Neural cell (in vitro differentiated cells): Measurements from ENCODE around the gene AKAP6. TPM values are rescaled to one million over a fixed set of nuclear protein-coding genes. Genes with fewer than 3 reads are reported as not detected.

Source experiments
- H2AFZ ChIP-seq: fragments of 200-600, 300-800 bp; sonication (generic), shearing (Covaris generic); 2 replicates; pipeline ENCODE4 v1.6.0; 2014; ENCODE audit warnings: low read depth, mild to moderate bottlenecking, antibody characterized with exemption, low read length, moderate library complexity
- H3F3A ChIP-seq: fragments of 200-600 bp; shearing (Covaris generic); 2 replicates; pipeline ENCODE4 v1.6.1; 2016; ENCODE audit warnings: mild to moderate bottlenecking, moderate library complexity, mixed read lengths, antibody characterized with exemption, low read length; ENCODE audit not compliant: insufficient read depth, poor library complexity, severe bottlenecking
- H3K27ac ChIP-seq: fragments of 200-600, 300-800 bp; sonication (generic), shearing (Covaris generic); 2 replicates; pipeline ENCODE4 v1.5.1; 2014; ENCODE audit warnings: mild to moderate bottlenecking, low read length, moderate library complexity
- H3K27me3 ChIP-seq: fragments of 300-800, 200-600 bp; sonication (generic), shearing (Covaris generic); 2 replicates; pipeline ENCODE4 v1.6.0; 2014; ENCODE audit warnings: mild to moderate bottlenecking, low read depth, low read length, moderate library complexity; ENCODE audit not compliant: insufficient read depth
- H3K36me3 ChIP-seq: fragments of 300-800, 200-600 bp; sonication (generic), shearing (Covaris generic); 2 replicates; pipeline ENCODE4 v1.5.1; 2014; ENCODE audit warnings: mild to moderate bottlenecking, antibody characterized with exemption, low read length, moderate library complexity; ENCODE audit not compliant: insufficient read depth
- H3K4me2 ChIP-seq: fragments of 300-800, 200-600 bp; sonication (generic), shearing (Covaris generic); 2 replicates; pipeline ENCODE4 v1.6.0; 2014; ENCODE audit warnings: mild to moderate bottlenecking, low read length
- H3K4me3 ChIP-seq: fragments of 300-800, 200-600 bp; sonication (generic), shearing (Covaris generic); 2 replicates; pipeline ENCODE4 v1.5.1; 2014; ENCODE audit warnings: mild to moderate bottlenecking, low read length, moderate library complexity
- H3K79me2 ChIP-seq: fragments of 200-600 bp; shearing (Covaris generic); replicated peaks from 2 replicates; pipeline ENCODE4 v1.6.0; 2014; ENCODE audit warnings: mild to moderate bottlenecking, low read length, moderate library complexity; ENCODE audit not compliant: insufficient read depth
- H3K9ac ChIP-seq: fragments of 300-800, 200-600 bp; sonication (generic), shearing (Covaris generic); 2 replicates; pipeline ENCODE4 v1.6.1; 2016; ENCODE audit warnings: mild to moderate bottlenecking, low read length, mixed read lengths
- H3K9me2 ChIP-seq: fragments of 200-600 bp; shearing (Covaris generic); 2 replicates; pipeline ENCODE4 v1.6.1; 2016; ENCODE audit warnings: mild to moderate bottlenecking, low read length, mixed read lengths; ENCODE audit not compliant: insufficient read depth
- H3K9me3 ChIP-seq: fragments of 200-600, 300-800 bp; sonication (generic), shearing (Covaris generic); 2 replicates; pipeline ENCODE4 v1.6.1; 2016; ENCODE audit warnings: mild to moderate bottlenecking, mixed run types, low read length, moderate library complexity, mixed read lengths
- H4K20me1 ChIP-seq: fragments of 200-600 bp; shearing (Covaris generic); 2 replicates; pipeline ENCODE4 v1.6.1; 2016; ENCODE audit warnings: mild to moderate bottlenecking, mixed run types; ENCODE audit not compliant: insufficient read depth
- CTCF ChIP-seq: fragments of 450-650 bp; IDR thresholded peaks from 2 replicates; pipeline ENCODE4 v1.5.1; 2014; ENCODE audit warnings: antibody characterized with exemption, mild to moderate bottlenecking, moderate library complexity; ENCODE audit not compliant: poor library complexity, severe bottlenecking
- EP300 ChIP-seq: fragments of 450-650 bp; conservative IDR thresholded peaks from 2 replicates; pipeline ENCODE4 v1.6.1; 2014; ENCODE audit warnings: antibody characterized with exemption, mild to moderate bottlenecking, moderate library complexity; ENCODE audit not compliant: poor library complexity, severe bottlenecking
- EZH2 ChIP-seq: fragments of 200-600, 300-800 bp; shearing (Covaris generic), sonication (generic); IDR thresholded peaks from 2 replicates; pipeline ENCODE4 v1.6.1; 2014; ENCODE audit warnings: antibody characterized with exemption, low read length, borderline replicate concordance, mild to moderate bottlenecking; ENCODE audit not compliant: insufficient read depth, poor library complexity, severe bottlenecking
- MXI1 ChIP-seq: fragments of 450-650 bp; conservative IDR thresholded peaks from 2 replicates; pipeline ENCODE4 v1.6.1; 2014; ENCODE audit warnings: antibody characterized with exemption, mild to moderate bottlenecking; ENCODE audit not compliant: poor library complexity, severe bottlenecking
- POLR2AphosphoS5 ChIP-seq: IDR thresholded peaks from 2 replicates; pipeline ENCODE4 v1.6.1; 2012
- RAD21 ChIP-seq: fragments of 450-650 bp; conservative IDR thresholded peaks from 2 replicates; pipeline ENCODE4 v1.6.1; 2014; ENCODE audit warnings: antibody characterized with exemption, mild to moderate bottlenecking, moderate library complexity
- SMC3 ChIP-seq: fragments of 450-650 bp; conservative IDR thresholded peaks from 2 replicates; pipeline ENCODE4 v1.6.1; 2014; ENCODE audit warnings: antibody characterized with exemption, mild to moderate bottlenecking, moderate library complexity; ENCODE audit not compliant: poor library complexity
- TAF1 ChIP-seq: IDR thresholded peaks from 2 replicates; pipeline ENCODE4 v1.6.1; 2012; ENCODE audit warnings: low read depth
- polyA plus RNA-seq: library from polyadenylated mRNA; depleted of rRNA; stranded (reverse); fragments of >200 nt; gene quantifications from 2 replicates; pipeline ENCODE4 v1.2.3, GENCODE V29; 2014
- TF ChIP-seq, protein P1 (sequence below): IDR thresholded peaks from 2 replicates; pipeline ENCODE4 v1.6.1; 2012; ENCODE audit warnings: borderline replicate concordance

The AKAP6 gene
- polyA plus RNA-seq, 1 donor from 2014 or later: 15.8 TPM

GRCh38 chr14:32468955-32469354 is 139.9 kb downstream of the AKAP6 start:
- Histone ChIP-seq H4K20me1 (no peaks in the 10 kb centered on the region), H3K4me2 (no peak overlapping the region), H3K9me2 (no peaks in the 10 kb centered on the region), H3K27me3 (no peaks in the 10 kb centered on the region), H2AFZ (no peak overlapping the region), H3K4me3 (no peak overlapping the region), H3K79me2 (no peaks in the 10 kb centered on the region), H3K9me3 (no peaks in the 10 kb centered on the region), H3K27ac (no peak overlapping the region), H3K9ac (no peak overlapping the region), H3F3A (no peaks in the 10 kb centered on the region), H3K36me3 (no peaks in the 10 kb centered on the region)
- TF ChIP-seq SMC3: no peak

- H3K27me3 ChIP-seq: no peaks in the 10 kb centered on the region
Observed at GRCh38 chr14:32469388-32470160, 140.5 kb downstream of the AKAP6 start.

More at GRCh38 chr14:32469388-32470160, 140.5 kb downstream of the AKAP6 start:
- Histone ChIP-seq H3K9me3 (no peaks in the 10 kb centered on the region), H3K4me2 (no peak overlapping the region), H3K36me3 (no peaks in the 10 kb centered on the region), H3K9ac (no peak overlapping the region), H3K4me3 (peak overlapping the region; percentile 19), H2AFZ (no peak overlapping the region), H4K20me1 (no peaks in the 10 kb centered on the region), H3F3A (no peaks in the 10 kb centered on the region), H3K27ac (peak overlapping the region; percentile 4), H3K79me2 (peaks cover 5% of the 10 kb centered on the region), H3K9me2 (no peaks in the 10 kb centered on the region)
- TF ChIP-seq CTCF (peak; percentile 75), TAF1 (no peak), POLR2AphosphoS5 (no peak), SMC3 (peak; percentile 72), EP300 (no peak), EZH2 (no peak), RAD21 (peak; percentile 81), MXI1 (no peak)
- TF ChIP-seq, protein P1, sequence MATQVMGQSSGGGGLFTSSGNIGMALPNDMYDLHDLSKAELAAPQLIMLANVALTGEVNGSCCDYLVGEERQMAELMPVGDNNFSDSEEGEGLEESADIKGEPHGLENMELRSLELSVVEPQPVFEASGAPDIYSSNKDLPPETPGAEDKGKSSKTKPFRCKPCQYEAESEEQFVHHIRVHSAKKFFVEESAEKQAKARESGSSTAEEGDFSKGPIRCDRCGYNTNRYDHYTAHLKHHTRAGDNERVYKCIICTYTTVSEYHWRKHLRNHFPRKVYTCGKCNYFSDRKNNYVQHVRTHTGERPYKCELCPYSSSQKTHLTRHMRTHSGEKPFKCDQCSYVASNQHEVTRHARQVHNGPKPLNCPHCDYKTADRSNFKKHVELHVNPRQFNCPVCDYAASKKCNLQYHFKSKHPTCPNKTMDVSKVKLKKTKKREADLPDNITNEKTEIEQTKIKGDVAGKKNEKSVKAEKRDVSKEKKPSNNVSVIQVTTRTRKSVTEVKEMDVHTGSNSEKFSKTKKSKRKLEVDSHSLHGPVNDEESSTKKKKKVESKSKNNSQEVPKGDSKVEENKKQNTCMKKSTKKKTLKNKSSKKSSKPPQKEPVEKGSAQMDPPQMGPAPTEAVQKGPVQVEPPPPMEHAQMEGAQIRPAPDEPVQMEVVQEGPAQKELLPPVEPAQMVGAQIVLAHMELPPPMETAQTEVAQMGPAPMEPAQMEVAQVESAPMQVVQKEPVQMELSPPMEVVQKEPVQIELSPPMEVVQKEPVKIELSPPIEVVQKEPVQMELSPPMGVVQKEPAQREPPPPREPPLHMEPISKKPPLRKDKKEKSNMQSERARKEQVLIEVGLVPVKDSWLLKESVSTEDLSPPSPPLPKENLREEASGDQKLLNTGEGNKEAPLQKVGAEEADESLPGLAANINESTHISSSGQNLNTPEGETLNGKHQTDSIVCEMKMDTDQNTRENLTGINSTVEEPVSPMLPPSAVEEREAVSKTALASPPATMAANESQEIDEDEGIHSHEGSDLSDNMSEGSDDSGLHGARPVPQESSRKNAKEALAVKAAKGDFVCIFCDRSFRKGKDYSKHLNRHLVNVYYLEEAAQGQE: no peak
